Inflammatory macrophage treated with lipopolysaccharide for 1 hour (primary cell): ENCODE measurements around the gene ZNF33A.
"Not testable (repeated sequence)": the region's sequence is repeated elsewhere in the genome, so short reads cannot be mapped to it uniquely, and the experiment has no call there.

Source experiments
- DNase-seq, 2 donors: peaks; one replicate each; pipeline ENCODE4 v3.0.0-alpha.2; 2020 to 2022

The ZNF33A gene

GRCh38 chr10:38010119-38010903, at the start of gene ZNF33A:
Gene ZNF33A (plus strand): TSS chr10:38010675. CDS start chr10:38012342, 1,667 bp downstream.
- DNase-seq, result peak; percentile 94 to 100

- no peak for DNase-seq
Measured at GRCh38 chr10:37965006-37965405, 45.5 kb upstream of the ZNF33A start.

DNA sequence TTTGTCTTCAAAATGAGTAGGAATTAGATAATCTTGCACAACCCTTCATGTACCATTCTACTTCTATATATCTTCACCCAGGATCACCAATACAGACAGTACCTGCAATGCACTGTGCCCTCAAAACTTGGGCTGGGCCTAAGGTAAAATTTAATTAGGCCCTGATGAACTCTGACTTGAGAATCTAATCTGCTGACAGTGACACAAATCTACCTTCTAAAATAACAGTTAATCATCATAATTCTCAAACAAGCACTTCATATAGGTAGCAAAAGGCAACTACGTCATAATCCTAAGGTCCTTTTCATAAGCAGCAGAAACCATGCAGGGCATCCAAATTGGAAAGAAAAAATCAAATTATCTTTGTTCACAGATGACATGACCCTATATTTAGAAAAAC, 38.1 kb upstream of the ZNF33A start:
- no peak for DNase-seq

GRCh38 chr10:37975401-37975991, 35.0 kb upstream of the ZNF33A start:
- DNase-seq, result peak; percentile 35

DNA sequence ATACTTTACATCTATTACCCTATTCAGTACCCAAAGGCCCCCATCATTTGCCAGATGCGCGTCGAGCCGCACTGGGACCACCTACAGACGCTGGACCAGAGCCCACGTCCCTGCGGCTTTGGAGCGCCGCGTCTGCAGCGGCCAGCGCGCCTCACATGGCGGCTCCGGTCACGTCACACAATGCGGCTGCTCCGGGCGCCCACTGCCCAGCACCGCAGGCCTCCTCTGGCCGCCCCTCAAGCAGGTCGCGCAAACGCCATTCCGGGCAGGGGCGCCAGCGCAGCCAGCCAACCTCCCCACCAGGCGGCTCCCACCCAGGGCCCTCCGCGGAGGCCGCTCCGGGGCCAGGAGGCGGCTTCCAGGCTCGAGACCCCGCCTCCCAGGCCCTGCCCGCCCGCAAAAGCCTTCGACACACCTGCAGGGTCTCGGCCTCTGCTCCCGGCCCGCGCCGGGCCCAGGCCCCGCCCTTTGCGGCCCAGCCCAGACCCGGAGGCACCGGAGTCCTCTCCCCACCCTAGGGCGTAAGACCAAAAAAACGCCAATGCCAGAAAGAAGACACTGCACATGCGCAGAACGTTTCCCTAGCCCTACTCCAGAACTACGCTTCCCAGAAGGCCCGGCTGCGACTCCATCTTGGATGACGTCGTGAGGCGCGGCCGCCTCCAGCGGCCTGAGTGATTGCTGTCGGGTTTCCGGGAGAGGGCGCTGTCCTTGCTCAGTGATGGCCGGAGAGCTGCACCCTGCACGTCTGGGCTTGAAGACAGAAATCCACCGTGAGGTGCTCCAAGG, 34.2 kb upstream of the ZNF33A start, which contains the start of gene ZNF25:
Gene ZNF25 (minus strand): TSS at position 557 of the 789 bp plus-strand sequence. CDS start 4,925 bp downstream, outside the sequence.
- DNase-seq, result peak; percentile 97 to 99

GRCh38 chr10:37976880-37977203, 33.6 kb upstream of the ZNF33A start:
- no peak for DNase-seq

GRCh38 chr10:37991655-37992054, 18.8 kb upstream of the ZNF33A start:
- DNase-seq, result no peak

- no peak for DNase-seq
Measured at GRCh38 chr10:37992083-37992482, 18.4 kb upstream of the ZNF33A start.

DNA sequence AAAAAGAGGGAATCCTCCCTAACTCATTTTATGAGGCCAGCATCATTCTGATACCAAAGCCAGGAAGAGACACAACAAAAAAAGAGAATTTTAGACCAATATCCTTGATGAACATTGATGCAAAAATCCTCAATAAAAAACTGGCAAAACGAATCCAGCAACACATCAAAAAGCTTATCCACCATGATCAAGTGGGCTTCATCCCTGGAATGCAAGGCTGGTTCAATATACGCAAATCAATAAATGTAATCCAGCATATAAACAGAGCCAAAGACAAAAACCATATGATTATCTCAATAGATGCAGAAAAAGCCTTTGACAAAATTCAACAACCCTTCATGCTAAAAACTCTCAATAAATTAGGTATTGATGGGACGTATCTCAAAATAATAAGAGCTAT, 11.6 kb upstream of the ZNF33A start:
- not testable (repeated sequence) for DNase-seq

- DNase-seq, result not testable (repeated sequence)
Measured at GRCh38 chr10:38000474-38000873, 10.0 kb upstream of the ZNF33A start.

DNA sequence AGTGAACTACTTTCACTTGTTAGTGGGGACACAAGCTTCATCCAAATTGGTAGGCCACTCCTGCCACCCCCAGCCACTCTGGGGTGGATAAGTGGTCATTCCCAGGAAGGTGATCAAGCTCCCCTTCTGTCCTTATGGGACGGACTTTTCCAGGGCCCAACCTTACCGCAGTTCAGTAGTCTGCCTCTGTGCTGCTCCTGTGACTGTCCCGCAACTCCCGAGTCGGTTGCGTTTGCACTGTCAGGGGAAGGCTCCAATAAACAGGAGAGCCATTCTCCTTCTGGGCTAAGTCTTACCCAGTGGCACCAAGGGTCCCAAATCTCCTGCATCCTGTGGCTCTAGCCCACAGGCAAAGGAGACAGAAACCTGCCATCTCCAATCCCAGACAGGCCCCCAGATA, 7.4 kb upstream of the ZNF33A start:
- no peak for DNase-seq

- DNase-seq, result no peak
Measured at GRCh38 chr10:38003588-38003987, 6.9 kb upstream of the ZNF33A start.

DNA sequence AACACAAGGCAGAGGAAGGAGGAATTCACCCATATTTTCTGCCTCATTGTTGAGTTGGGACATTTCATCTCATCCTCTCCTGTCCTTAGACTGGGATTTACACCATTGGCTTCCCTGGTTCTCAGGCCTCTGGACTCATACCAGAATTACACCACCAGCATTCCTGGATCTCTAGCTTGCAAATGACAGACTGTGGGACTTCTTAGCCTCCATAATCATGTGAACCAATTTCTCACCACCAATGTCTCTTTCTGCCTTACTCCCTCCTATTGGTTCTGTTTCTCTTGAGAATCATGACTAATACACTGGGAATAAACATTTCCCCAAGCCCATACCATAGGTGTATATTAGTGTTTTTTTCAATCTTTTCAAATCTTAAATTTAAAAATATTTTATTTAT, 2.9 kb upstream of the ZNF33A start:
- DNase-seq, result peak in 1 of 2 donors; percentile 65

- DNase-seq, result peak; percentile 22 to 59
Measured at GRCh38 chr10:38007991-38008390, 2.5 kb upstream of the ZNF33A start.

DNA sequence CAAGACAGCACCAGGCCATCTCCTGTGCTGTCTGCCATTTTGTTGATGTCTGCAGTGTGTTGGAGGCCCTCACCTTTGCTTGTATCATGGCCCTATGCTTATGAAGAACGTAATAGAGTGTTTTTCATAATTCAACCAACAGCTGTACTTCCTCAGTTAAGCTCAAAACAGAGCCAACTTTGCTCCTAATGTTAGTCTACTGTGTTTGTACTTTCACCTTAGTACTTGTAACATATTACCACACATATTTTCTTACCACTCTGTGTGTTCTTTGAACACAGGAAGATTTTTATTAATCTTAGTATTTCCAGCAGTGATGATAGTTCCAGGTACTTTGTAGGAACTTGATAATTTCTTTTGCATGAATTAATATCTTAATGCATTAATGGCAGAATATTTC, 5.9 kb downstream of the ZNF33A start:
- DNase-seq, result no peak

DNA sequence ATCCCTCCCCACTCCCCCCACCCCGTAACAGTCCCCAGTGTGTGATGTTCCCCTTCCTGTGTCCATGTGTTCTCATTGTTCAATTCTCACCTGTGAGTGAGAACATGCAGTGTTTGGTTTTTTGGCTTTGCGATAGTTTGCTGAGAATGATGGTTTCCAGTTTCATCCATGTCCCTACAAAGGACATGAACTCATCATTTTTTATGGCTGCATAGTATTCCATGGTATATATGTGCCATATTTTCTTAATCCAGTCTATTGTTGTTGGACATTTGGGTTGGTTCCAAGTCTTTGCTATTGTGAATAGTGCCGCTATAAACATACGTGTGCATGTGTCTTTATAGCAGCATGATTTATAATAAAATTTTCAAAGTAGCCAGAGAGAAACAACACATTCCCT, 8.6 kb downstream of the ZNF33A start:
- DNase-seq, result not testable (repeated sequence)

DNA sequence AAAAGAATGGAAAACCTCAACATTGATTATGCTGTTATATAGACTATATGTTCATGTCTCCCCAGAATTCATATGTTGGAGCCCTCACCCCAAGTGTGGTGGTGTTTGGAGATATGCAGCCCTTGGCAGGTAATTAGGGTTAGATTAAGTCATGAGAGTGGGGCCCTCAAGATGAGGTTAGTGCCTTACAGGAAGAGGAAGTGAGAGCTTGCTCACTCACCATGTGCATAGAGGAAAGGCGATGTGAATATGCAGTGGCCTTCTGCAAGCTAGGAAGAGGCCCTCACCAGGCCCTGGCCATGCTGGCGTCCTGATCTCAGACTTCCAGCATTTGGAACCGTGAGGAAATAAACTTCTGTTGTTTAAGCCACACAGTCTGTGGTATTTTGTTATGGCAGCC, 14.8 kb downstream of the ZNF33A start:
- peak; percentile 16 to 19 for DNase-seq

GRCh38 chr10:38027986-38028385, 17.5 kb downstream of the ZNF33A start:
- no peak for DNase-seq

DNA sequence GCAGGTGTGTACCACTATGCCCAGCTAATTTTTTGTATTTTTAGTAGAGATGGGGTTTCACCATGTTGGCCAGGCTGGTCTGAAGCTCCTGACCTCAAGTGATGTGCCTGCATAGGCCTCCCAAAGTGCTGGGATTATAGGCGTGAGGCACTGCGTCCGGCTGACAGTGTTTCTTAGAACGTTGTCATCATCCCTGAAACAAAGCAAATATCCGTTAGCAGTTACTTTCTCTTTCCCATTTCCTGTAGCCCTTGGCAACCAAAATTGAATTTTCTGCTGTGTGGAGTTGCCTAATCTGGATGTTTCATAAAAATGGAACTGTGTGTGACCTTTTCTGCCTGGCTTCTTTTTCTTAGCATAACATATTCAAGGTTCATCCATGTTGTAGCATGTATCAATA, 22.4 kb downstream of the ZNF33A start:
- DNase-seq, result peak; percentile 61 to 72

DNA sequence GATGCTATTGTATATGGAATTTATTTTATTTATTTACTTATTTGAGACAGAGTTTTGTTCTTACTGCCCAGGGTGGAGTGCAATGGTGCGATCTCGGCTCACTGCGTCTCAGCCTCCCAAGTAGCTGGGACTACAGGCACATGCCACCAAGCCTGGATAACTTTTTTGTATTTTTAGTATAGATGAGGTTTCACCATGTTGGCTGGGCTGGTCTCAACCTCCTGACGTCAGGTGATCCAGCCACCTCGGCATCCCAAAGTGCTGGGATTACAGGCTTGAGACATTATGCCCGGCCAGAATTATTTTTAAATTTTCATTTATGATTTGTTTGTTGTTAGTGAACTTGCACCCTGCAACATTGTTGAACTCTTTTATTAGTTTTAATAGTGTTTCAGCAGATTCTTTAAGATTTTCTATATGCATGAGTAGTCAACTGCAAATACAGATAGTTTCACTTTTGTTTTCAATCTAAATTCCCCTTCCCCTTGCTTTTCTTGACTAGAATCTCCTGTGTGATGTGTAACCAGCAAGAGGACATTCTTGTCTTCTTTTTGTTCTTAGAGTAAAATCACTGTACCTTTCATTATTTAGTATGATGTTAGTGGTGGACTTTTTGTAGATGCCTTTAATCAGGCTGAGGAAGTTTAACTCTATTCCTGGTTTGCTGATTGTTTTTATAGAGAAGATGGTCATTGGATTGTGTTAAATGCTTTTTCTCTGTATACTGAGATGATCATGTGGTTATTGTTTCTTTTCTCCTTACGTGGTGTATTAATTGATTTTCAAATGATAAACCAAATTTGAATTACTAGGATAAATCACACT, 27.8 kb downstream of the ZNF33A start:
- DNase-seq, result peak; percentile 38 to 52

GRCh38 chr10:38038932-38039245, 28.4 kb downstream of the ZNF33A start:
- DNase-seq, result no peak

DNA sequence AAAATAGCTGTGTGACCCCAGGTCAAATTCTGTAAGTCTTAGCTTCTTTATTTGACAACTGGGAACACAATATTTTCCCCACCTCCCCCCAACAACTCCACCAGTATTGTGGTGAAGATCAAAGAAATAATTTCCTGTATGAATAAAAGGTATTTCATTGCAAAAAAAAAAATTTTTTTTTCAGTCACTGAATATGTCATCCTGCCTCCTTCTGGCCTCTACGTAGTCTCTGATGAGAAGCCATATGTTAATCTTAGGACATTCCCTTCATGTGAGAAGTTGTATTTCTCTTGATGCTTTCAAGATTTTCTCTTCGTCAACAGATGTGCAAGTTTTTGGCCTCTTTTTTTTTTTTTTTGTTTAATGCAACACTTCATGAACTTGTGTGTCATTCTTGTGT, 33.0 kb downstream of the ZNF33A start:
- DNase-seq, result no peak

- no peak for DNase-seq
Measured at GRCh38 chr10:38045129-38045528, 34.7 kb downstream of the ZNF33A start.
